GM12874 (cell line): Measurements from ENCODE around the gene FAM227B.

Experiments
- TF ChIP-seq, protein P1 (sequence below): IDR thresholded peaks from 2 replicates; pipeline ENCODE4 v1.5.1; 2011; ENCODE audit warnings: low read depth, mild to moderate bottlenecking, control low read depth, low read length, moderate library complexity; ENCODE audit not compliant: insufficient read depth

FAM227B gene

GRCh38 chr15:49620658-49621368, at the start of gene FAM227B, which contains the start of gene DTWD1:
Gene FAM227B, minus strand, starts transcription at chr15:49620818. Its CDS starts 5,647 bp downstream, at chr15:49615171.
Gene DTWD1, plus strand, starts transcription at chr15:49621048. Its CDS starts 4,120 bp downstream, at chr15:49625168.
- TF ChIP-seq, protein P1, sequence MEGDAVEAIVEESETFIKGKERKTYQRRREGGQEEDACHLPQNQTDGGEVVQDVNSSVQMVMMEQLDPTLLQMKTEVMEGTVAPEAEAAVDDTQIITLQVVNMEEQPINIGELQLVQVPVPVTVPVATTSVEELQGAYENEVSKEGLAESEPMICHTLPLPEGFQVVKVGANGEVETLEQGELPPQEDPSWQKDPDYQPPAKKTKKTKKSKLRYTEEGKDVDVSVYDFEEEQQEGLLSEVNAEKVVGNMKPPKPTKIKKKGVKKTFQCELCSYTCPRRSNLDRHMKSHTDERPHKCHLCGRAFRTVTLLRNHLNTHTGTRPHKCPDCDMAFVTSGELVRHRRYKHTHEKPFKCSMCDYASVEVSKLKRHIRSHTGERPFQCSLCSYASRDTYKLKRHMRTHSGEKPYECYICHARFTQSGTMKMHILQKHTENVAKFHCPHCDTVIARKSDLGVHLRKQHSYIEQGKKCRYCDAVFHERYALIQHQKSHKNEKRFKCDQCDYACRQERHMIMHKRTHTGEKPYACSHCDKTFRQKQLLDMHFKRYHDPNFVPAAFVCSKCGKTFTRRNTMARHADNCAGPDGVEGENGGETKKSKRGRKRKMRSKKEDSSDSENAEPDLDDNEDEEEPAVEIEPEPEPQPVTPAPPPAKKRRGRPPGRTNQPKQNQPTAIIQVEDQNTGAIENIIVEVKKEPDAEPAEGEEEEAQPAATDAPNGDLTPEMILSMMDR: no peak

GRCh38 chr15:49669288-49669687, 48.7 kb upstream of the FAM227B start:
- TF ChIP-seq, protein P1: no peak

DNA sequence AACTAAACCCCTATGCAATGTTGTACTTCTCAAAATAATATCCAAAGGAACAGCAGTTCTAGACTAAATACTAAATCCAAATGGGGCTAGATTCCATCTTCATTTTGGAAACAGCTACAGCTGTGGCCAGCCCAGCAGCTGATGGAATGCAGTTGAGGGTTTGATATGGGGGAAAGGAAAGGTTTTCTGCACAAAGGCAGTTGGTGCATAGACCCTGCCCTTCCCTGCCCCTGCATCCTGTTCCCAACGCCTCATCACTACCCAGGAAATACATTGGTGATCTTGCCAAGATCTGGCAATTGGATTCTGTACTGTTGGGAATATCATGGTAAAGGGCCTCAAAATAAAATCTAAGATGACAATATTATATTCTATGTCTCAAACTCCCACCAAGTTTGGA, 44.1 kb upstream of the FAM227B start:
- TF ChIP-seq, protein P1: no peak

GRCh38 chr15:49656734-49657133, 36.1 kb upstream of the FAM227B start:
- TF ChIP-seq, protein P1: no peak

DNA sequence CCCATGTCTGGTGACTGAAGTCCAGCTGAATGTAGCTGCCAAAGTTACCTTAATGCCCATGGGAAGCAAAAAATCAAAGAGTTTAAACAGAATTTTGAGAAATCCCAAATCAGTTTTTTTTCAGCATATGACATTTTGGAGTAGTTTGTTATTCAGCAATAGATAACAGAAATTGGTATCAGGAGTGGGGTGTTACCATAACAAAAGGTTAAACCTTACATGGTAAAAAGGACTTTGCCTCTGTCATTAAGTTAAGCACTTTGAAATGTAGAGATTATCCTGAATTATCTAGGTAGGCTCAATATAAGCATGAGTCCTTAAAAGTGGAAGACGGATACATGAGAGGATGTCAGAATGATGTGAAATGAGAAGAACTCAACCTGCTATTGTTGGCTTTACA, 32.3 kb upstream of the FAM227B start:
- TF ChIP-seq, protein P1: no peak

DNA sequence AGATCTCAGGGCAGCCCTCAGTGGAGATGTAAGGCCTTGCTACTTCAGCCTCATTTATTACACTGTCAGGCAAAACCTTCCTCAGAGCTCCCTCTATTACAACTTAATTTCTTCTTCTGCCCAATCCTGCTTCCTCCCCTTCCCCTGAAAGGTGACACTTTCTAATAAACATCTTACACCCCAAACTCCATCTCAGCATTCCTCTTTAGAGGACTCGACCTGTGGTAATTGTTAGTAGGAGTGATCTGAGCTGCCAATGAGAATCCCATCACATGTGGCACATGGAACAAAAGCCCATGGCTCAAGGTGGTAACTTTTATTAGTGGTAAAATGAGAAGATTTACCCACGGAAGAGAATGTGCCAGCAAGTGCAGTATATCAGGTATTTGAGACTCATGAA, 30.1 kb upstream of the FAM227B start:
- TF ChIP-seq, protein P1: no peak

DNA sequence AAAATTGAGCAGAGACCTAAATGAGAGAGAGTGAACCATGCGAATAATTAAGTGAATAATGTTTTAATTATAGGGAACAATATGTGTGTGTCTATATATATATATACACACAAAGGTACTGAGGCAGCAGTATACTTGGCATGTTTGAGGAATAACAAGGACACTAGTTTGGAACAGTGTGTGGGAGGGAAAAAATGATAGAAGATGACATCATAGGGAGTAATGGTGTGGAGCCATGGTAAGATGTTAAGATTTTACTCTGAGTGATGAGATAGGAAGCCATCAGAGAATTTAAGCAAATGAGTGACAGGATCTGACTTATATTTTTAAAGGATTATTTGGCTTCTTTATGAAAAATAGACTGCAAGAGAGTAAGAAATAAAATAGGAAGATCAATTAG, 29.4 kb upstream of the FAM227B start:
- TF ChIP-seq, protein P1: no peak
